NCI-H1436 (cell line): ENCODE results near the gene ADAP1.

Experiments used
- DNase-seq: peaks from one replicate; lab custom pipeline; 2025; lab: John Stamatoyannopoulos, UW

ADAP1 gene

DNA sequence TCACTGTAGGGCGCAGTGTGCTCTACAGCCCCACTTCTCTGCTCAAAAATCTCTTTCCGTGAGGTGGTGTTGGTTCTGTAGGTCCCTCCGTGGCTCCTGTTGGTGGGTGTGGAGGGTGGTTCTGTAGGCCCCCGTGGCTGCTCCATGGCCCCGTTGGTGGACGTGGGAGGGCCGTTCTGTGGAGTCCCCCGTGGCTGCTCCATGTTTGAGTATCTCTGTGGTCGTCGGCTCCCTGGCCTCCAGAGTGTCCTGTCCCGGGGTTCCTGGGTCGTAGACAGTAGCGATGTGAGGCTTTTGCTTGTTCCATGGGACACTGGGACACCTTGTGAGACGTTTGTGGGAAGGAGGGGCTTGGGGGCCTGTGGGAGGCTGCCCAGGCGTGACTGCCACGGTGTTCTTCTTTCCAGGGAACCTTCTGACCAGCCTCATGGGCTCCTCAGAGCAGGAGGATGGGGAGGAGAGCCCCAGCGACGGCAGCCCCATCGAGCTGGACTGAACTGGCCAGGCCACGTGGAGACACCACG, 59.5 kb downstream of the ADAP1 start:
- DNase-seq: no peak

DNA sequence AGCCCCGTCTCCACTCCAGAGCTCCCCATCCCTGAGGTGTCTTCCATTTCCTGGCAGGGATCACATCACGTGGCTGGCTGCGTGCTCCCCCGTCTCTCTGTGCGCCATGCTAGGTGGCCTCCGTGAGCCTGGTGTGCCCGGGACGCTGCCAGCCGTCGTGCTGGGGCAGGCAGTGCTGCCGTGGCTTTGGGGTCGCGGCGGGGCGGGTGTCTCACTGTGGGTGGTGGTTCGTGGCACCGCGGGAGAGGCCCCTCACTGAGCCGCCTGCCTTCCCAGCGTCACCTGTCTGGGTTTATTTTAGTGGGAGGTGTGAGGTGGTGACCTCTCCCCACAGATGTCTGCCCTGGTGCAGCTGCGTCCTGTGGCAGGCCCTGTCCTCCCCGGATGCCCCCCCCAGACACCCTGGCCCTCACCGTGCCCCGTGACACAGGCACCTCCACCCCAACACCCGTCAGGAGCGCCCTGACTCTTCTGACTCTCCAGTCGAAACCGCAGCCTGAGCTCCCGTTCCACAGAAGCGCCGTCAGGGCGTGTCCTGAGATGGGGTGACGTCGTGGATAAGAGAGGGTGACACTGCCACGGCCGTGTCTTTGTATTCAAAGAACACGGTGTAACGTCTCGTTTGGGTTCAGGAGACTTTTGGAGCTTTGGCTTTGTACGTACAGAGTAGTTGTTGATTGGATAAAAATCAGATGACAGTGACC, 60.2 kb downstream of the ADAP1 start:
- no peak for DNase-seq

DNA sequence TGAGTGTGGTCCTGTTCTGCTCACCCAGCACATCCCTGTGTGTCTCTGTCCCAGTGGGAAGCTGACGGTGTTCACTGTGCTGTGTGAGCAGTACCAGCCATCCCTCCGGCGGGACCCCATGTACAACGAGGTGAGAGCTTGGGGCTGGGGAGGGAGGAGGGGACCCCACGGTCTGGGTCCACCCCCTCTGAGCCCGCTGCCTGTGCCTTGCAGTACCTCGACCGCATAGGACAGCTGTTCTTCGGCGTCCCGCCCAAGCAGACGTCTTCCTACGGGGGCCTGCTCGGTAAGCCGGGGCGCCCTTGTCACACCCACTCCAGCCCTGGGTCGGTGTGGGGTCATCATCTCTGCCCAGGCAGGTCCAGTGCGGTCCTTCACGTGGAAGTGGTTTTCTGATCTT, 60.8 kb downstream of the ADAP1 start:
- DNase-seq: no peak

GRCh38 chr7:892648-893593, 61.6 kb downstream of the ADAP1 start:
- DNase-seq: no peak

DNA sequence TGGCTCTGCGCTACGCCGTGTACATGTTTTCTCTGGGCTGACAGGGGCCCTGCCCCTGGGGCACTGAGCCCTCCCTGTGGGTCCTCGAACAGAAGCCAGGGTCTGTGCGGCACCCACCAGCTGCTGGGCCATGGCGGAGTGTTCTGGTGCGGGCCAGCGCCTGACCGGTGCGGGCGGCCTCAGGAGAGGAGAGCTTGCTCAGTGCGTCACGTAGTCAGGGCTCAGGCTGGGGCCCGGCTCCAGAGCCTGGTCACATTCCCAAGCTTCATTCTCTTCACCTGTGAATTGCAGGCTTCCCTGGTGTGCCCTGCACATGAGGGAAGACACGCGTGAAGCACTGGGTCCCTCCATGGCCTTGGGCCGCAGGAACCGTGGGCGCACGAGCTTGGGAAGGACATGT, 62.7 kb downstream of the ADAP1 start:
- no peak for DNase-seq

GRCh38 chr7:891291-891690, 63.2 kb downstream of the ADAP1 start:
- DNase-seq: no peak

DNA sequence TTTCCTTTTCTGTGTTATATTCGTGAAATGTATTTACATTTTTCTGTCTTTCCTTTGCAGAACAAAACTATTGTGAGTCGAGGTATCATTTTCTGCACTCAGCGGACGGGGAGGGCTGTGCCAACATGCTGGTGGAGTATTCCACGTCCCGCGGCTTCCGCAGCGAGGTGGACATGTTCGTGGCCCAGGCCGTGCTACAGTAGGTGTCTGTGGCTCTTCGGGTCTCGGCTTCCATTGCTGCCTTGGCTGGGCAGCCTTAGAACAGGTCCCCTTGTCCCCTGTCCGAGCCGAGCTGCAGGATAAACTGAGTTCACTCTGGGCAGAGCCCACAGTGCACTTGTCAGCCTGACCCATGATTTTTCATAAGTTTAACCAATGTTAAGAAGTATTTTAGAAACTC, 63.6 kb downstream of the ADAP1 start:
- DNase-seq: no peak

DNA sequence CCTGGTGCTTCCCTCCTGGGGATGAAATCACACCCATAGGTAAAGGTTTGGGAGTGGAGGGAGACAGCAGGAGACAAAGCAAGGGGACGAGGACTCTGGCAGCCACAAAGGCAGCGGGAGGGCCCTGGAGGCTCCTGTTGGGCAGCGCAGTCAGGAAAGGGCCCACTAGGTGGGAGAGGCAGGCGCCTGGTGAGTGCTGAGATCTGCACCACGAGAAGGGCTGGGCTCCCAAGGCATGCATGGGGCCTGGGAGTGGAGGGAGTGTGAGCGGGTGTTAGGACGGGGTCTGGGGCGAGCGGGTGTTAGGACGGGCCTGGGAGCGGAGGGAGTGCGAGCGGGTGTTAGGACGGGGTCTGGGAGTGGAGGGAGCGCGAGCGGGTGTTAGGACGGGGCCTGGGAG, 65.1 kb downstream of the ADAP1 start:
- no peak for DNase-seq

- DNase-seq: no peak
These were observed 65.5 kb downstream of the ADAP1 start for GRCh38 chr7:889025-889390.

DNA sequence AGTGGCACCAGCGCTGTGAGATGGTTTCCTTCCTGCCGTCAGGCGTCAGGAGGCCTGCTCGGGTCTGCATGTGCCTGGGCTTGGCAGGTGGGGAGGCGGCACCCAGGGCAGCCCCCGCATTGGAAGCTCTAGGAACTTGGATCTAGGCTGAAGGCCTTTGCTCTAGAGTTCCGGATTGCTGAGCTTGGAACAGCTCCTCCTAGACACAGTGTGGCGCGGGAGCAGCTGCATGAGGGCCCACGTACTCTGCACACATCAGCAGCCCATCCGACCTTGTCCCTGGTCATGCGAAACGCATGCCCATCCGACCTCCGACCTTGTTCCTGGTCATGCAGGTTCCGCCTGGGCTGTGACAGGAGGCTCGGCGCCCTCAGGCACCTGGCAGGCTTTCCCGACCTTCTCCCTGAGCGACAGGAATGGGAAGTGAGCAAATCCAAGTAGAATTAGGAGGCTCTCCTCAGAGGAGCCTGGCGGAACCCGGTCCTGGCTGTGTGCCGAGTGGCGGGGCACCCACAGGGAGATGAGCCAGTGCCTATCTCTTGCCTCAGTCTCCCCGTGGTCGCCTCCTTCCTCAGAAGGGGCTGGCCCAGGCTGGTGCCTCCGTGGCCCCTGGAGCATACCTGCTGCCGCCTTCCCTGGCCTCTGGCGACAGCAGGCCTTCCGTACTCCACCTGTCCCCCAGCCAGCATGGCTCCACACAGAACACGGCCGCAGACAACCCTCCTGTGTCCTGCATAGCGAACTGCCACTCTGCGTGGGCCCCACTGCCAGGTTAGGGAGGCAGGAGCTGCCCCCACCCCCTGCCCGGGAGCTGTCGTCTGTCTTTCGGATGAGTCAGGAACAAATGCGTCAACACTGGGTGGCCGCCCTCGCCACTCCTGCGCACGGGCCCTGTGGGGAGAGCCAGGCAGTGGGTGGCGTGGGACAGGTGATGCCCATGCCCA, 66.1 kb downstream of the ADAP1 start:
- no peak for DNase-seq

GRCh38 chr7:887488-887820, 67.0 kb downstream of the ADAP1 start:
- no peak for DNase-seq

DNA sequence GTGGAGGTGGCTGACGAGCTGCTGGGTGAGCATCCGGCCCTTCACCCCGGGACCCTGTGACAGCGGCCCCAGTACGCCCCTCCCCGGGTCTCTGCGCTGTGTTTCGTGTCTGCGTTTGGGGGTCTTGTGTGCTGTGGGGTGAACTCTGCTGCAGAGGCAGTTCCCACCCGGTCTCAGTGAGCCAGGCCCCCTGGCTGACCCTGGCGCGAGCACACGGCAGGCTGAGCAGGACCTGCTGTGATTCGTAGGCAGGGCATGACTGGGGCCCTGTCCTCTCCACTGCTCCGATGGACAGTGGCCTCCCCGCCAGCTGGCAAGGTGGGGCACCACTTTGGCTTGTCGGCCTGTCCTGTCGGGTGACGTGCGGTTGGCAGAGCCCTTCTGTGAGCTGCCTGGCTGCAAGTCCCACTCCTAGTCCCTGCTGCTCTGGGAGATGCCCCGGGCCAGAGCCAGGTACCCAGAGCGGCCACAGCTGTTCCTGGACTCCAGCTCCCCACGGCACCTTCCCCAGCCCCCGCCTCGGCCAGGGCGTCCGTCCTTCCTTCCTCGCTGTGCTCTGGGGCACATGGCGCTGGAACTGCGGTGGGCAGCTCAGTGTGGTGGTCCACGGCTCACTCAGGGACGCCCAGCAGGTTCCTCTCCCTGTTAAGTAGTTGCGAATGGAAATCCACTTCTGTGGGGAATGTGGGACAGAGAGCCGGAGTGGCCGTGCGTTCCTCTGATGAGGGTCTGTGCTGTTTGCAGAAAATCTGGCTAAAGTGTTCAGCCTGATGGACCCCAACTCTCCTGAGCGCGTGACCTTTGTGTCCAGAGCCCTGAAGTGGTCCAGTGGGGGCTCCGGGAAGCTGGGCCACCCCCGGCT, 67.6 kb downstream of the ADAP1 start:
- no peak for DNase-seq

DNA sequence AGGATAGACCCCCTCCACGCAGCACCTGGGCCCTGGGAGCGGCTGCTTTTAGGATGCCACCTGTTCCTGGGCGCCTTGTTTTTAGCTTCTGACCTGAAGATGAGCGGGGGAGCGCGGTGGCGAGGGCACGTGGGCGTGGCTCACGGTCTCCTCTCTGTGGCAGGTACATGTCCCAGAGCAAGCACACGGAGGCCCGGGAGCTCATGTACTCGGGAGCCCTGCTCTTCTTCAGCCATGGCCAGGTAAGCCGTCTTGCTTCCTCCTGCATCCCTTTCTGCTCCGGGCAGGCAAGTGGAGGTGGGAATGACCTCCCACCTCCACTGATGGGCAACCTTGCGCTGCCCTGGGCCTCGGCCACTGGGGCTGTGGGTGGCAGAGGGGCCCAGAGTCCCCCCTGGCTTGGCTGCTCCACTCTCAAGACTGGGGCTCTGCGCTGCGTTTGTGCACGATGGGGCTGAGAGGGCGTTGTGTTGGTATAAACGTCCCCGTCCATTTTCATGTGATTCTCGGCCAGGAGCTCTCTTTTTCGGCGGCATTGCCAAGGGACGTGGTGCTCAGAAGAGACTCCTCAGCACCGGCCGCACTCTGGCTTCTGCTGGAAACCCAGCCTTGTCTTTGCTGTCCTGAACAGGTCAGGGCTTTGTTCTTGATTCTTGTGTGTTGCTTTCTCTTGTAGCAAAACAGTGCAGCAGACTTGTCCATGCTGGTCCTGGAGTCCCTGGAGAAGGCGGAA, 68.4 kb downstream of the ADAP1 start:
- DNase-seq: no peak

- DNase-seq: no peak
These were observed 69.1 kb downstream of the ADAP1 start for GRCh38 chr7:885261-885892.

DNA sequence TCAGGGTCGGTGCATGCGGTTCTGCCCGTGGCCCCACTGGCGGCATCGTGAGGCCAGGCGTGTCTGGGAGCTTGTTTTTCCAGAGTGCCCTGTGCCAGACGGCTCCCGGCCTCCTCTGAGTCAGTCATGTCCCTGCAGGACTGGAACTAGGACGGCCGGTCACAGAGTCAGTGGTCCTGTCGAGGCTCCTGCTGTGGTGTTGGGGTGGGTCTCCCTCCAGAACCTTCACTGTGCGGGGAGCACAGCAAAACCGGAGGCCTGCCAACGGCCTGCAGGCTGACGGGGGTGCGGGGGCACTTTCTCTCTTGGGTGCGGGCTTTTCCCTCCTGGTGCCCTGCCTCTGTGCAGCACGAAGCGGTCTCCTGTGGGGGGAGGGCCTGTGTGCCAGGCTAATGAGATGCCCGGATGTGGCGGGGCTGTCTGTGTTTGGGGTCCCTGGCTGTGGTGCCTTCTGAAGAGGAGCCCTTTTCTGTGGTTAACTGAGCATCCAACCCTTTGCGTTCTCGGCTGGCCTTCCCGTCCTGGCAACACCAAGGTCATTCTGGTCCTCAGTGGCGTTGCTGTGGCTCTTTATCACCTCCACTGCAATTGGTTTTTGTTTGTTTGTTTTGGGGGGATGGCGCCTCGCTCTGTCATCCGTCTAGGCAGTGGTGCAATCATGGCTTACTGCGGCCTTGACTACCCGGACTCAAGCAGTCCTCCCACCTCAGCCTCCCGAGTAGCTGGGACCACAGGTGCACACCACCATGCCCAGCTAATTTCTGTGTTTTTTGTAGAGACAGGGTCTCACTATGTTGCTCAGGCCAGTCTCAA, 70.1 kb downstream of the ADAP1 start:
- no peak for DNase-seq

GRCh38 chr7:883055-884021, 71.1 kb downstream of the ADAP1 start:
- no peak for DNase-seq

DNA sequence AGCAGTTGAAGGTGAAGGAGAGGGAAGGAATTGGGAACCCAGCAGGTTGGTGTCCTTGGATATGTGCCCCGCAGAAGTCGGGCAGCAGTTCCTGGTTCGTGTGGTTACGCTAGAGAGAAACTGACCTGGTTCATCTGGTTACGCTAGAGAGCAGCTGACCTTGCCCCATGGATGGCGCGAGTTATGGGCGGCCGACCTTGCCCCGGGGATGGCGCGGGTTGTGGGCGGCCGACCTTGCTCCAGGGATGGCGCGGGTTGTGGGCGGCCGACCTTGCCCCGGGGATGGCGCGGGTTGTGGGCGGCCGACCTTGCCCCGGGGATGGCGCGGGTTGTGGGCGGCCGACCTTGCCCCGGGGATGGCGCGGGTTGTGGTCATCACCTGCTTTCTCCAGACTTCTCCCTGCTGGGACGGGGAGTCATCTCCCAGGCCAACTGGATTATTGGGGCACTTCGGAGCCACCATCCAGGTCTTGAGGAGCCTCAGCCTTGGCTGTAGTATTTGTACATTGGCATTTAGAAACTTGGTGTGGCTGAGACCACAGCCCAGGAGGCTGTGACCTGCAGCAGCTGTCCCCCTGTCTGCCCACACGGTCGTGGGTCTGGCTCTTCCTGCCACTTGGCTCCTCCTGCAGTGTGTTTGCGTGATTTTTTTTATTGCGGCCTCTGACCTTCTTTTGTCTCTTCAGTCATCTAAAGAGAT, 72.0 kb downstream of the ADAP1 start:
- no peak for DNase-seq
